GM12878 (cell line): ENCODE data around the gene RAB6B. TPM values are rescaled to one million over a fixed set of nuclear protein-coding genes. Genes with fewer than 3 reads are reported as not detected.

ENCODE experiments used
- ATAC-seq: fragments of 200-7000 bp; cut with Tn5 transposase; 3 replicates; pipeline ENCODE4 v1.9.1; 2020; ENCODE audit warnings: mild to moderate bottlenecking, moderate library complexity
- BruUV-seq: library from RNA; stranded (reverse); fragments of 400-500 nt; replicated peaks from 2 replicates; lab custom pipeline; 2021; lab: Mats Ljungman, UMichigan
- CTCF ChIA-PET: fragments of 300-600 bp; sonication (Branson Sonifier 250); formaldehyde crosslinking; extraction: SDS; loops from one replicate; lab custom pipeline; 2021; ENCODE audit warnings: inconsistent platforms; lab: Yijun Ruan, JAX
- POLR2A ChIA-PET: fragments of 350-600 bp; formaldehyde crosslinking; extraction: SDS; loops from one replicate; lab custom pipeline; 2021; ENCODE audit warnings: inconsistent platforms; lab: Charles Lee
- RAD21 ChIA-PET: fragments of 300-600 bp; sonication (Branson Sonifier 250); formaldehyde crosslinking; loops from one replicate; lab custom pipeline; 2023; ENCODE audit warnings: antibody characterized with exemption; ENCODE audit not compliant: unreplicated experiment; lab: Charles Lee
- SMC1A ChIA-PET: fragments of 300-600 bp; sonication (Branson Sonifier 250); formaldehyde crosslinking; loops from one replicate; lab custom pipeline; 2023; ENCODE audit not compliant: unreplicated experiment, uncharacterized antibody; lab: Charles Lee
- DNase-seq: peaks from one replicate; pipeline ENCODE4 v3.0.0-alpha.2; 2011; ENCODE audit warnings: low read depth, low spot score
- FAIRE-seq: peaks from 3 replicates; lab custom pipeline; 2011; peaks lifted over from hg19 to GRCh38; lab: Jason Lieb, UNC
- H2AFZ ChIP-seq: 2 replicates; pipeline ENCODE4 v1.6.0; 2011; ENCODE audit warnings: low read depth, low read length, control low read depth; ENCODE audit not compliant: control insufficient read depth
- H3K27ac ChIP-seq: 2 replicates; pipeline ENCODE4 v1.5.1; 2011; ENCODE audit warnings: control low read depth; ENCODE audit not compliant: control insufficient read depth, insufficient read depth
- H3K27me3 ChIP-seq, 2 experiments: replicated peaks in 1 of 2; 2 replicates each; pipeline versions ENCODE4 v1.6.0 to v1.6.1; 2011; ENCODE audit warnings: low read length in 1 of 2; ENCODE audit not compliant: control insufficient read depth in 2 of 2, insufficient read depth in 2 of 2
- H3K36me3 ChIP-seq, 2 experiments: 2 replicates each; pipeline ENCODE4 v1.5.1; 2011; ENCODE audit warnings: low read length in 1 of 2; ENCODE audit not compliant: control insufficient read depth in 2 of 2, insufficient read depth in 2 of 2
- H3K4me1 ChIP-seq: 2 replicates; pipeline ENCODE4 v1.6.1; 2011; ENCODE audit warnings: mild to moderate bottlenecking, low read length, moderate library complexity, mixed read lengths; ENCODE audit not compliant: control insufficient read depth, insufficient read depth
- H3K4me2 ChIP-seq: 2 replicates; pipeline ENCODE4 v1.6.0; 2011; ENCODE audit warnings: control low read depth; ENCODE audit not compliant: control insufficient read depth, insufficient read depth
- H3K4me3 ChIP-seq: fragments of 200-600 bp; sonication (generic); 2 replicates; pipeline ENCODE4 v1.5.1; 2016
- H3K79me2 ChIP-seq: 2 replicates; pipeline ENCODE4 v1.6.0; 2011; ENCODE audit warnings: low read length; ENCODE audit not compliant: control insufficient read depth, insufficient read depth
- H3K9ac ChIP-seq: 2 replicates; pipeline ENCODE4 v1.8.0; 2011; ENCODE audit warnings: low read length, control low read depth, mixed read lengths; ENCODE audit not compliant: control insufficient read depth, insufficient read depth
- H3K9me3 ChIP-seq: replicated peaks from 3 replicates; pipeline ENCODE4 v1.5.1; 2011; ENCODE audit warnings: mild to moderate bottlenecking, low read length; ENCODE audit not compliant: control insufficient read depth, insufficient read depth
- H4K20me1 ChIP-seq: 2 replicates; pipeline ENCODE4 v1.6.0; 2011; ENCODE audit not compliant: control insufficient read depth, insufficient read depth
- ASH2L ChIP-seq: fragments of 300-600, 200-600 bp; sonication (generic); IDR thresholded peaks from 2 replicates; pipeline ENCODE4 v1.6.1; 2017; ENCODE audit warnings: low read depth, mild to moderate bottlenecking, borderline replicate concordance
- BCLAF1 ChIP-seq: fragments of 450-650 bp; IDR thresholded peaks from 2 replicates; pipeline ENCODE4 v1.6.1; 2017; ENCODE audit warnings: antibody characterized with exemption, mild to moderate bottlenecking, moderate library complexity
- CHD1 ChIP-seq: IDR thresholded peaks from 2 replicates; pipeline ENCODE4 v1.6.1; 2012; ENCODE audit warnings: low read depth, low read length, improper control_type of control experiment
- HDAC2 ChIP-seq: fragments of 200-600 bp; sonication (generic); IDR thresholded peaks from 2 replicates; pipeline ENCODE4 v1.6.1; 2017
- MYB ChIP-seq: fragments of 150-350 bp; IDR thresholded peaks from 2 replicates; pipeline ENCODE4 v1.6.1; 2014; ENCODE audit warnings: mild to moderate bottlenecking, low read depth, low read length, borderline replicate concordance
- NFIC ChIP-seq: IDR thresholded peaks from 2 replicates; pipeline ENCODE4 v1.6.1; 2012; ENCODE audit warnings: low read depth, mild to moderate bottlenecking, inconsistent platforms, low read length, moderate library complexity
- PBX3 ChIP-seq: IDR thresholded peaks from 2 replicates; pipeline ENCODE4 v1.6.1; 2011; ENCODE audit warnings: mild to moderate bottlenecking, low read depth, low read length, moderate library complexity; ENCODE audit not compliant: insufficient replicate concordance
- PRDM15 ChIP-seq: fragments of 450-650 bp; formaldehyde crosslinking; IDR thresholded peaks from 2 replicates; pipeline ENCODE4 v1.4.0; 2020; ENCODE audit warnings: mild to moderate bottlenecking, moderate library complexity
- RELB ChIP-seq: fragments of 450-650 bp; IDR thresholded peaks from 2 replicates; pipeline ENCODE4 v1.6.1; 2017; ENCODE audit warnings: low read depth, mild to moderate bottlenecking, moderate library complexity
- SP1 ChIP-seq: IDR thresholded peaks from one replicate; pipeline ENCODE4 v1.6.1; 2011; ENCODE audit warnings: low read depth, low read length
- SPI1 ChIP-seq: IDR thresholded peaks from 2 replicates; pipeline ENCODE4 v1.6.1; 2011; ENCODE audit warnings: low read depth, mild to moderate bottlenecking, low read length, moderate library complexity, borderline replicate concordance; ENCODE audit not compliant: insufficient read depth
- TCF7 ChIP-seq: IDR thresholded peaks from 2 replicates; pipeline ENCODE4 v1.6.1; 2014; ENCODE audit warnings: antibody characterized with exemption, borderline replicate concordance
- ZBED1 ChIP-seq: IDR thresholded peaks from 2 replicates; pipeline ENCODE4 v1.6.1; 2016; ENCODE audit warnings: borderline replicate concordance
- ZNF384 ChIP-seq: IDR thresholded peaks from 2 replicates; pipeline ENCODE4 v1.6.1; 2012; ENCODE audit warnings: low read depth, mild to moderate bottlenecking, low read length, improper control_type of control experiment, borderline replicate concordance
- ZZZ3 ChIP-seq: IDR thresholded peaks from 2 replicates; pipeline ENCODE4 v1.6.1; 2011; ENCODE audit warnings: low read depth; ENCODE audit not compliant: control insufficient read depth, insufficient read length
- WGBS: methylation state at CpG from one replicate; pipeline ENCODE4 v1.1.6; 2016; ENCODE audit warnings: low lambda C conversion rate; ENCODE audit not compliant: insufficient replicate concordance, insufficient coverage; ENCODE audit errors: missing lambda C conversion rate; 5-methylcytosine and 5-hydroxymethylcytosine counted together
- in situ Hi-C: fragments of 300-500 bp; cut with MboI; formaldehyde crosslinking; loops from 9 replicates; pipeline ENCODE4 v1.14.3; 2018; ENCODE audit warnings: mixed read lengths
- intact Hi-C: fragments of 100-400 bp; cut with micrococcal nuclease; formaldehyde crosslinking; loops from one replicate; pipeline ENCODE4 v1.14.2; 2022; ENCODE audit not compliant: unreplicated experiment
- polyA plus RNA-seq, 11 experiments: library from polyadenylated mRNA; depleted of rRNA in 4 of 11; unstranded in 6 of 11; stranded (reverse) in 5 of 11; fragments of >200 nt; fragmentation: Nextera tagmentation in 4 of 11; fragmentation: Illumina TruSeq in 1 of 11; extraction: Ambion mirVana in 4 of 11; extraction: Trizol in 1 of 11; gene quantifications; 1 replicate in 1 of 11; 2 replicates in 10 of 11; pipeline versions ENCODE4 v1.2.1 to v1.2.3, GENCODE V29; 2011 to 2016; ENCODE audit warnings: inconsistent platforms in 2 of 11, missing spikeins in 2 of 11, low read depth in 1 of 11
- total RNA-seq, 4 experiments: library from RNA; depleted of rRNA in 3 of 4; stranded (reverse); fragments of >200 nt in 3 of 4; fragmentation: Illumina TruSeq in 1 of 4; extraction: Trizol in 1 of 4; gene quantifications; 2 replicates each; pipeline versions ENCODE4 v1.2.1 to v1.2.3, GENCODE V29; 2013 to 2021

The RAB6B gene
- total and polyA plus RNA-seq, 10 of the 15 experiments (the other 5 are each of a cell fraction or from before 2014, with no cell fraction given): 0.01 to 0.16 (median 0.04) TPM; not detected in 5

GRCh38 chr3:133863911-133864310 is 31.8 kb downstream of the RAB6B start:
- no peaks in the 10 kb centered on the region for H4K20me1 ChIP-seq
- no peaks in the 10 kb centered on the region for H3K36me3 ChIP-seq
- H3K4me2 ChIP-seq: no peak overlapping the region
- no peak overlapping the region for H2AFZ ChIP-seq
- ChIA-PET RAD21 (no interaction called here), POLR2A (no interaction called here), CTCF (no interaction called here), SMC1A (no interaction called here)
- FAIRE-seq (no peak), DNase-seq (no peak), ATAC-seq (no peak)
- in situ Hi-C loops: no loop called here
- no peaks in the 10 kb centered on the region for H3K9me3 ChIP-seq
- BruUV-seq: no TSS peak
- peaks cover 0 to 4% of the 10 kb centered on the region in 2 experiments; a peak in 2 of 4 replicates for H3K27me3 ChIP-seq
- no peak overlapping the region for H3K27ac ChIP-seq
- no peaks in the 10 kb centered on the region for H3K79me2 ChIP-seq
- no peak overlapping the region for H3K9ac ChIP-seq
- no peak overlapping the region for H3K4me3 ChIP-seq
- 45% methylated on average over 11 of the region's 11 CpGs for WGBS
- intact Hi-C loops: no loop called here
- no peaks in the 10 kb centered on the region for H3K4me1 ChIP-seq
- TF ChIP-seq RELB (no peak), CHD1 (no peak), NFIC (no peak), SP1 (no peak), ASH2L (no peak), MYB (no peak), PRDM15 (CRISPR knock-in tag) (no peak), SPI1 (no peak), ZNF384 (no peak), PBX3 (no peak), BCLAF1 (no peak), HDAC2 (no peak), ZZZ3 (no peak), ZBED1 (no peak), TCF7 (no peak)
